Uterus (tissue), 4 donors: ENCODE results near the gene CTSD. TPM values are rescaled to one million over a fixed set of nuclear protein-coding genes. Genes with fewer than 3 reads are reported as not detected.
A peak's percentile ranks its signal among the peaks of the same experiment; 100 is the strongest.

ENCODE experiments used
- DNase-seq, 2 donors: peaks; one replicate each; pipeline ENCODE4 v3.0.0-alpha.2; 2019 to 2020
- H3K27ac ChIP-seq, 2 donors: fragments of 200-600 bp; sonication (generic); 1 replicate in 1 of 2; 2 replicates in 1 of 2; pipeline ENCODE4 v1.5.1; 2016 to 2018
- H3K27me3 ChIP-seq, 2 donors: fragments of 200-600 bp; sonication (generic); one replicate each; pipeline ENCODE4 v1.5.1; 2018 to 2019; ENCODE audit warnings: control low read depth in 1 of 2
- H3K36me3 ChIP-seq, 2 donors: fragments of 200-600 bp; sonication (generic); one replicate each; pipeline ENCODE4 v1.5.1; 2019; ENCODE audit warnings: control low read depth in 1 of 2
- H3K4me1 ChIP-seq, 2 donors: fragments of 200-600 bp; sonication (generic); one replicate each; pipeline ENCODE4 v1.5.1; 2018 to 2019; ENCODE audit warnings: control low read depth in 1 of 2
- H3K4me3 ChIP-seq, 2 donors: fragments of 200-600 bp; sonication (generic); 1 replicate in 1 of 2; 2 replicates in 1 of 2; pipeline ENCODE4 v1.5.1; 2018 to 2019; ENCODE audit warnings: mild to moderate bottlenecking in 1 of 2
- H3K9me3 ChIP-seq, 2 donors: fragments of 200-600 bp; sonication (generic); one replicate each; pipeline ENCODE4 v1.5.1; 2019; ENCODE audit warnings: control low read depth in 1 of 2
- POLR2A ChIP-seq, 2 donors: fragments of 450-650 bp; IDR thresholded peaks; one replicate each; pipeline ENCODE4 v1.6.1; 2016; ENCODE audit warnings: antibody characterized with exemption in 2 of 2, mild to moderate bottlenecking in 1 of 2, moderate library complexity in 1 of 2
- intact Hi-C: fragments of 100-400 bp; cut with DNase I; formaldehyde crosslinking; loops from one replicate; pipeline ENCODE4 v1.15.1; 2023; ENCODE audit warnings: low total_unique reads
- total RNA-seq, 4 donors: library from RNA; depleted of rRNA in 3 of 4; stranded (reverse); fragments of >200 nt in 3 of 4; gene quantifications; one replicate each; pipeline versions ENCODE4 v1.1.0 to v1.2.4, GENCODE V29; 2014 to 2023
- TF ChIP-seq, protein P1 (sequence below), 4 experiments: fragments of 200-600 bp in 2 of 4; fragments of 450-650 bp in 2 of 4; sonication (generic) in 2 of 4; IDR thresholded peaks; one replicate each; pipeline ENCODE4 v1.5.1; 2016 to 2019; ENCODE audit warnings: antibody characterized with exemption in 4 of 4, mild to moderate bottlenecking in 2 of 4, moderate library complexity in 1 of 4
- donor health status: DM: yes; HTN: yes; CAD: no.

CTSD gene
- total RNA-seq, 4 donors from 2014 or later: 80.0 to 188 (median 126) TPM

DNA sequence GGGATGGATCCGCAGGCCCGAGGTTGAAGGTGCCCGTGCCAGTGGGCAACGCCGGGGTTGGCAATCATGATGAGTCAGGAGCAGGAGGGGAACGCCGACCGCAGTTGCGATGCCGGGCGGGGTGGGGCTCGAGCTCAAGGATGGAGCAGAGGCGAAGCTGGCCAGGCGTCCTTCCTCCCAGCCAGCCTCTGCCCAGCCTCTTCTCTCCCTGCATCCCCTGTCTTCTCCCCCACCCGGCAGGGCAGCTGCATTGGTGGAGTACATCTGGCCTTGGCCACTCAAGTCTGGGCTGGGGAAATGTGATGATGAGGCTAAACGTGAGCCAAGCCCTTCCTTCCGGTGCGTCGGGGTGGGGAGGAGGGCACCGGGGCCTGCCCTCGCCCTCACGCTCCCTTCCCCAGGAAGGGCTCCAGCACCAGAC lies 17.2 kb downstream of the CTSD start:
- Histone ChIP-seq H3K9me3 (no peaks in the 10 kb centered on the region), H3K36me3 (no peaks in the 10 kb centered on the region), H3K27me3 (peaks cover 0 to 3% of the 10 kb centered on the region in 2 donors), H3K4me3 (no peak overlapping the region), H3K4me1 (peaks cover 0 to 10% of the 10 kb centered on the region in 2 donors), H3K27ac (no peak overlapping the region)
- no peak for DNase-seq
- TF ChIP-seq POLR2A (IDR thresholded peaks at IDR 0.05): no peak
- intact Hi-C loops: no loop called here

DNA sequence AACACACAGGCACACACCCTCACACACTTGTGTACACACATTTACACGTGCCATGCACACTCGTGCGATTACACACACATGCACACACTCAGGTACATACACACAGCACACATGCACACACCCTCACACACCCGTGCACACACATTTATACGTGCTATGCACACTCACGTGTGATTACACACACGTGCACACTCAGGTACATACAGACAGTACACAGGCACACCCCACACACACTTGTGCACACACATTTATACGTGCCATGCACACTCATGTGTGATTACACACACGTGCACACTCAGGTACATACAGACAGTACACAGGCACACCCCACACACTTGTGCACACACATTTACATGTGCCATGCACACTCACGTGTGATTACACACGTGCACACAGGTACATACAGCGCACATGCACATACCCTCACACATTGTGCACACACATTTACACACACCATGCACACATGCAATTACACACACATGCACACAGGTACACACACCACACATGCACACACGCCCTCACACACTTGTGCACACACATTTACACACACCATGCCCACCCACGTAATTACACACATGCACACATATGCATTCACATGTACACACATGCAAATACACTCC lies 17.9 kb downstream of the CTSD start:
- Histone ChIP-seq H3K4me1 (peaks cover 0 to 10% of the 10 kb centered on the region in 2 donors), H3K27me3 (peaks cover 0 to 3% of the 10 kb centered on the region in 2 donors), H3K4me3 (no peak overlapping the region), H3K36me3 (no peaks in the 10 kb centered on the region), H3K27ac (no peak overlapping the region), H3K9me3 (no peaks in the 10 kb centered on the region)
- TF ChIP-seq, protein P1, sequence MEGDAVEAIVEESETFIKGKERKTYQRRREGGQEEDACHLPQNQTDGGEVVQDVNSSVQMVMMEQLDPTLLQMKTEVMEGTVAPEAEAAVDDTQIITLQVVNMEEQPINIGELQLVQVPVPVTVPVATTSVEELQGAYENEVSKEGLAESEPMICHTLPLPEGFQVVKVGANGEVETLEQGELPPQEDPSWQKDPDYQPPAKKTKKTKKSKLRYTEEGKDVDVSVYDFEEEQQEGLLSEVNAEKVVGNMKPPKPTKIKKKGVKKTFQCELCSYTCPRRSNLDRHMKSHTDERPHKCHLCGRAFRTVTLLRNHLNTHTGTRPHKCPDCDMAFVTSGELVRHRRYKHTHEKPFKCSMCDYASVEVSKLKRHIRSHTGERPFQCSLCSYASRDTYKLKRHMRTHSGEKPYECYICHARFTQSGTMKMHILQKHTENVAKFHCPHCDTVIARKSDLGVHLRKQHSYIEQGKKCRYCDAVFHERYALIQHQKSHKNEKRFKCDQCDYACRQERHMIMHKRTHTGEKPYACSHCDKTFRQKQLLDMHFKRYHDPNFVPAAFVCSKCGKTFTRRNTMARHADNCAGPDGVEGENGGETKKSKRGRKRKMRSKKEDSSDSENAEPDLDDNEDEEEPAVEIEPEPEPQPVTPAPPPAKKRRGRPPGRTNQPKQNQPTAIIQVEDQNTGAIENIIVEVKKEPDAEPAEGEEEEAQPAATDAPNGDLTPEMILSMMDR (IDR thresholded peaks at IDR 0.05): no peak
- TF ChIP-seq POLR2A (IDR thresholded peaks at IDR 0.05): no peak
- intact Hi-C loops: no loop called here
- no peak for DNase-seq

DNA sequence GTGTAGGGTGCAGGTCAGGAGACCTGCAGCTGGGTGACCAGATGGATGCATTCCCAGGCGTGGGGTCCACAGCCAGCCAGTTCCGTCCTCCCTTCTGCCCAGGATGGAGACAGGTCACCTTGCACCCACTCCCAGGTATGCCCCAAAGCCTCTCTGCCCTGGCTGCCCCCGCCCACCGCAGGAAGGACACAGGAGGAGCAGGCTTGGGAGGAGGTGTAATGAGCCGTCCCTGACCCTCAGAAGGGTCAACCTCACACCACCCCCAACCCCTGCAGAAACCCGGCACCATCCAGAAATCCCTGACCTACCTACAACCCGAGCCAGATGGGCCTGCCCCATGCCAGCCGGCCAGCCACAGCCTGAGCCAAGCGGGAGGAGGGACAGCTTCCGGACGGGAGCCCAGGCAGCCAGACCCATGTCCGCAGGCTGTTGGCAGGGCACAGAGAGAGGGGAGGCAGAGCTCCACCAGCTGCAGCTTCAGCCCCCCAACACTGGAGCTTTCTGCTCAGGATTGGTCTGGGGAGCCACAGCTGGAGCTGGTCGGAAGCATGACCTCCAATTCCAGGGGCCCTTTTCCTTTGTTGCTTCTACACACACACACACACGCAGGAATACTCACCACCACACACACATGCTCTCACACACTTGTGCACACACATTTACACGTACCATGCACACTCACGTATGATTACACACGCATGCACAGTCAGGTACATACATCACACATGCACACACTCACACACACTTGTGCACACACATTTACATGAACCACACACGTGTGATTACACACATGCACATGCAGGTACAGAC lies 18.6 kb downstream of the CTSD start:
- Histone ChIP-seq H3K27ac (no peak overlapping the region), H3K36me3 (no peaks in the 10 kb centered on the region)
- DNase-seq: no peak

DNA sequence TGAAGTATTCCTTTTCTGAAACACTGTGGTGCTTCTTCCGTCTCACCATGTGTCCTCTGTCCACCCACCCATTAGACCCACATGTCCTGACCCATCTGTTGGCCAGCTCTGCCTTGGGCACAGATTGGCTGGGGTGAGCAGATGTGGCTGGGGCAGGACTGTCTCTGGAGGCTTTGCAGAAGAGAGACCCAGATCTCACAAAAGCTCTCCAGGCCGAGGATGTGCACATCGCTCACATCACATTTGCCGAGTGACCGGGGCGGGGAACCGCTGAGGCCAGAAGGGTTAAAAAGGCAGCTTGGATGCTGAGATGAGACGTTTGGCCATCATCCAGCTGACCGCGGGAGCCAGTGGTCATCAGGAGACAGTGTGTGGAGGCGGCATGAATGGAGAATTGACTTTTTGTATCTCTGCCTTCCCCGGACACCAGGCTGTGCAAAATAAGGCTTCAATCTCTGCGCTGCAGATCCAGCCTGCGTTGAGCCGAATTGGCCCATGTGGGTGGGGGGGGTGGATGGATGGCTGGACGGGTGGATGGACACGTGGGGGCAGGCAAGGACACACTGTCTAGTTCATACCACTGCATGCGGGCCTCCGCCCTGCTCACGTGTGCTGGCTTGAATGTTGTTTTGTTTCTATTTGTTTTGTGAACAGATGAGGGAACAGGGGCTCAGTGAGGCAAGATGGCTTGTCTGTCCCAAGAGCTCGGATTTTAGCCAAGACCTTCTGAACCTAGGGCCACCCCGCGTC lies 19.4 kb downstream of the CTSD start:
- H3K4me1 ChIP-seq: peaks cover 0 to 5% of the 10 kb centered on the region in 2 donors
- no peak overlapping the region for H3K27ac ChIP-seq
- DNase-seq: no peak
- no peak overlapping the region for H3K4me3 ChIP-seq
- TF ChIP-seq, protein P1 (IDR thresholded peaks at IDR 0.05): no peak
- TF ChIP-seq POLR2A (IDR thresholded peaks at IDR 0.05): no peak
- H3K9me3 ChIP-seq: no peaks in the 10 kb centered on the region
- H3K27me3 ChIP-seq: peaks cover 0 to 3% of the 10 kb centered on the region in 2 donors
- no peaks in the 10 kb centered on the region for H3K36me3 ChIP-seq
- intact Hi-C loops: no loop called here

More for the DNA sequence above, 18.6 kb downstream of the CTSD start:
- intact Hi-C loops: no loop called here
- Histone ChIP-seq H3K9me3 (no peaks in the 10 kb centered on the region), H3K4me1 (peaks cover 0 to 10% of the 10 kb centered on the region in 2 donors), H3K27me3 (peaks cover 0 to 3% of the 10 kb centered on the region in 2 donors), H3K4me3 (no peak overlapping the region)
- no peak for TF ChIP-seq POLR2A (IDR thresholded peaks at IDR 0.05)
- TF ChIP-seq, protein P1 (IDR thresholded peaks at IDR 0.05): no peak

DNA sequence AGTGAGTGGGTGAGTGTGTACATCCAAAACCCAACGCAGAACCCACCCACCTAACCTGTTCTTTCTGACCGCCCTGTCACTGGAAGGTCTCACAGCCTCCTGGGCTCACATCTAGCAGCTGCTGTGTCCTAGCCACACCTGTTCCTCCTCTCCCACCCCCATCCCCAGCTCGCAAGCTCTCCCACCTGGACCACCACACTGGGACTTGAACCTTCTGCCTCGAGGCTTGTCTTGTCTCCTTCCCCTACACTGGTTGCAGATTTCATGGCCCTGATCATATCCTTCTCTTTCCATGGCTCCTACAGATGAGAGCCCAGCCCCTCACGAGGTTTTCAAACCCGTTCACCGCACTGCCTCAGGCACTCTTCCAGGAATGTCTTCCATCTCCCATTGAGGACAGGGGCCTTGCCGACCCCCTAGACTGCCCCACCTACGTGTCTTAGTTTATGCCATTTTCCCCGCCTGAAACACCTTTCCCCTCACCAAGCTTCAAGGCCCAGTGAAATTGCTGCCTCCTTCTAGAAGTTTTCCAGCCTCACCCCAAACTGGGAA lies 20.1 kb downstream of the CTSD start:
- DNase-seq: peak in 1 of 2 donors; percentile 1
- Histone ChIP-seq H3K27me3 (no peaks in the 10 kb centered on the region), H3K27ac (no peak overlapping the region), H3K4me1 (no peaks in the 10 kb centered on the region), H3K9me3 (no peaks in the 10 kb centered on the region), H3K4me3 (no peak overlapping the region), H3K36me3 (no peaks in the 10 kb centered on the region)
- intact Hi-C loops: no loop called here
- no peak for TF ChIP-seq POLR2A (IDR thresholded peaks at IDR 0.05)
- TF ChIP-seq, protein P1 (IDR thresholded peaks at IDR 0.05): no peak
